Vagina (tissue), 2 donors: ENCODE results near the gene B9D2.

Source experiments
- POLR2A ChIP-seq, 2 donors: fragments of 450-650 bp; IDR thresholded peaks; one replicate each; pipeline ENCODE4 v1.6.1; 2017; ENCODE audit warnings: antibody characterized with exemption in 2 of 2, mild to moderate bottlenecking in 2 of 2, moderate library complexity in 2 of 2
- POLR2AphosphoS5 ChIP-seq, 2 donors: sonication (generic); formaldehyde crosslinking; IDR thresholded peaks; one replicate each; pipeline ENCODE4 v1.9.0; 2017; ENCODE audit warnings: antibody characterized with exemption in 2 of 2, mild to moderate bottlenecking in 2 of 2, low read depth in 1 of 2; ENCODE audit not compliant: insufficient read depth in 1 of 2
- TF ChIP-seq, protein P1 (sequence below), 3 experiments: fragments of 450-650 bp in 2 of 3; fragments of 200-600 bp in 1 of 3; sonication (generic) in 1 of 3; IDR thresholded peaks; one replicate each; pipeline ENCODE4 v1.5.1; 2017 to 2019; ENCODE audit warnings: antibody characterized with exemption in 3 of 3, mild to moderate bottlenecking in 2 of 3, moderate library complexity in 2 of 3

DNA sequence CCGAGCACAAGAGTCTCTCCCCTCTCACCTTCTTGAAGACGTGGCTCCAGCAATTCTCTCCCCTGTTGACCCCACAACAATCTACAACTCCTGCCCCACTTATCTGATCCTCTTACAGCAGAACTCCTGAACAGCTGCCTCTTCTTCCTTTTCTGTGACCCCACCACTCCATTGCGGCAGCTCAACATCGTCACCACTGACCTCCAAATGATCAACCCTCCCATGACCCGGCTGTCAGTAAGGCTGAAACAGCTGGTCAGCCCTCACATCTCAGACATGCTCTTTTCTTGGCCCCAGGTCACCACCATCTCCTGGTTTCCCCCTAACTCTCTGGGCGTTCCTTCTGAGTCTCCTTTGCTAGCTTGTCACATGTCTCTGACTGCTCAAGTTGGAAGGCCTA is 31.4 kb upstream of the B9D2 start:
- TF ChIP-seq, protein P1, sequence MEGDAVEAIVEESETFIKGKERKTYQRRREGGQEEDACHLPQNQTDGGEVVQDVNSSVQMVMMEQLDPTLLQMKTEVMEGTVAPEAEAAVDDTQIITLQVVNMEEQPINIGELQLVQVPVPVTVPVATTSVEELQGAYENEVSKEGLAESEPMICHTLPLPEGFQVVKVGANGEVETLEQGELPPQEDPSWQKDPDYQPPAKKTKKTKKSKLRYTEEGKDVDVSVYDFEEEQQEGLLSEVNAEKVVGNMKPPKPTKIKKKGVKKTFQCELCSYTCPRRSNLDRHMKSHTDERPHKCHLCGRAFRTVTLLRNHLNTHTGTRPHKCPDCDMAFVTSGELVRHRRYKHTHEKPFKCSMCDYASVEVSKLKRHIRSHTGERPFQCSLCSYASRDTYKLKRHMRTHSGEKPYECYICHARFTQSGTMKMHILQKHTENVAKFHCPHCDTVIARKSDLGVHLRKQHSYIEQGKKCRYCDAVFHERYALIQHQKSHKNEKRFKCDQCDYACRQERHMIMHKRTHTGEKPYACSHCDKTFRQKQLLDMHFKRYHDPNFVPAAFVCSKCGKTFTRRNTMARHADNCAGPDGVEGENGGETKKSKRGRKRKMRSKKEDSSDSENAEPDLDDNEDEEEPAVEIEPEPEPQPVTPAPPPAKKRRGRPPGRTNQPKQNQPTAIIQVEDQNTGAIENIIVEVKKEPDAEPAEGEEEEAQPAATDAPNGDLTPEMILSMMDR (IDR thresholded peaks at IDR 0.05) = no peak
- TF ChIP-seq POLR2AphosphoS5 (IDR thresholded peaks at IDR 0.05; ENCODE audit: insufficient read depth in 1 of 2, low read depth in 1 of 2) (no peak), POLR2A (IDR thresholded peaks at IDR 0.05) (no peak)
